K562 treated with DMSO at 1 percent for 4 hours (cell line): Measurements from ENCODE around the gene LSR. TPM values are rescaled to one million over a fixed set of nuclear protein-coding genes. Genes with fewer than 3 reads are reported as not detected.

ENCODE experiments used
- total RNA-seq: library from RNA; unstranded; fragments of 300-600 nt; gene quantifications from 2 replicates; pipeline ENCODE4 v1.2.3, GENCODE V29; 2022; ENCODE audit not compliant: insufficient read depth

LSR gene, protein sequence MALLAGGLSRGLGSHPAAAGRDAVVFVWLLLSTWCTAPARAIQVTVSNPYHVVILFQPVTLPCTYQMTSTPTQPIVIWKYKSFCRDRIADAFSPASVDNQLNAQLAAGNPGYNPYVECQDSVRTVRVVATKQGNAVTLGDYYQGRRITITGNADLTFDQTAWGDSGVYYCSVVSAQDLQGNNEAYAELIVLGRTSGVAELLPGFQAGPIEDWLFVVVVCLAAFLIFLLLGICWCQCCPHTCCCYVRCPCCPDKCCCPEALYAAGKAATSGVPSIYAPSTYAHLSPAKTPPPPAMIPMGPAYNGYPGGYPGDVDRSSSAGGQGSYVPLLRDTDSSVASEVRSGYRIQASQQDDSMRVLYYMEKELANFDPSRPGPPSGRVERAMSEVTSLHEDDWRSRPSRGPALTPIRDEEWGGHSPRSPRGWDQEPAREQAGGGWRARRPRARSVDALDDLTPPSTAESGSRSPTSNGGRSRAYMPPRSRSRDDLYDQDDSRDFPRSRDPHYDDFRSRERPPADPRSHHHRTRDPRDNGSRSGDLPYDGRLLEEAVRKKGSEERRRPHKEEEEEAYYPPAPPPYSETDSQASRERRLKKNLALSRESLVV
- total RNA-seq: 53.8 and 59.3 TPM in 2 replicates

GRCh38 chr19:35248310-35249145, at the start of gene LSR:
Gene LSR, plus strand, starts transcription at chr19:35249002. Its CDS starts 21 bp downstream, at chr19:35249023.

DNA sequence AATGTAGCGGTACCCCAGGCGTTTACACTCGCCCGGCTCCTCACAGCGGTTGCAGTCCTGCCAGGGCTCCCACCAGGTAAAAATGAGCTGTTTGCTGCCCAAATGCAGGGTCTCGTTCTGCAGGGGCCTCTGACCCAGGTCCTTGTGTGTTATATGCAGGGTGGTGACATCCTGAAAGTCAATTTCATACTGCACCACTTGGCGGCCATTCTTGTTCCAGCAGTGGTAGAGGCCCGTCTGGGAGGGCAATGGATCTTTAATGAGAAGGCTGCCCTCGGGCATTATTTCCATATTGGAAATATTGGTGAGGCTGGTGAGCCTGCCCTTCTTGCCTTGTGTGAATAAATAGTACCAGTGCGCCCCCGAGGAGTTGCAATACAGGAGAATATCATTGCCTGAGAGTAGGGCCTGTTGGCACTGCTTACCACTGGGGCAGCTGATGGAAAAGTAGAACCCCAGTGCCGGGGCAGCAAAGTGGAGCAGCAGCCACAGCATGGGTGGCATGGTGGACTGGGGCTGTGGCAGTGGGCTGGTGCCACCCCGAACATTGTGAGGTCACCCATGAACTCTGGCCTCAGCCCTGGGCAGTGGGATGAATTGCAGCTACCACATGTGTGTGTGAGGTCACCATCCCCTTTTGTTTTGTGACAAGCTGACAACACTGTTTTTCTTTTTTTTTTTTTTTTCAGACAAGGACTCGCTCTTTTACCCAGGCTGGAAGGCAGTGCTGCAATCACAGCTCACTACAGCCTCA, 20.4 kb upstream of the LSR start, which contains the start of gene FAM187B:
FAM187B (minus strand) TSS at position 563 of the 754 bp plus-strand sequence; CDS start at position 504, 59 bp downstream.

GRCh38 chr19:35268536-35269437, 20.0 kb downstream of the LSR start, which contains the start of gene USF2:
Gene USF2, plus strand, starts transcription at chr19:35268962. Its CDS starts 140 bp downstream, at chr19:35269102.

GRCh38 chr19:35291916-35292315, 43.1 kb downstream of the LSR start, which contains the start of gene MAG:
Gene MAG, plus strand, starts transcription at chr19:35292161. Its CDS starts 3,248 bp downstream, at chr19:35295409.

Other genes with a start within 250 kb of the LSR start
- 71.0 and 92.8 TPM in 2 replicates for gene GRAMD1A, start 248.7 kb upstream of the LSR start, total RNA-seq
- 4.4 and 5.1 TPM in 2 replicates for gene SCN1B, start 218.5 kb upstream of the LSR start, total RNA-seq
- 2.3 and 3.3 TPM in 2 replicates for gene HPN, start 207.3 kb upstream of the LSR start, total RNA-seq
- not detected in 2 replicates for gene FXYD3, start 133.2 kb upstream of the LSR start, total RNA-seq
- gene LGI4, start 113.9 kb upstream of the LSR start, total RNA-seq: 0.47 and 2.3 TPM in 2 replicates
- not detected in 2 replicates for gene FXYD1, start 110.2 kb upstream of the LSR start, total RNA-seq
- 2.7 TPM in 1 of 2 replicates, not detected in the other for gene FXYD7, start 105.7 kb upstream of the LSR start, total RNA-seq
- gene FXYD5, start 94.3 kb upstream of the LSR start, total RNA-seq: 333 and 372 TPM in 2 replicates
- not detected in 2 replicates for gene FAM187B, start 20.3 kb upstream of the LSR start, total RNA-seq
- gene USF2, start 20.0 kb downstream of the LSR start, total RNA-seq: 172 and 187 TPM in 2 replicates
- 3.5 and 5.3 TPM in 2 replicates for gene HAMP, start 33.5 kb downstream of the LSR start, total RNA-seq
- 0.54 and 1.9 TPM in 2 replicates for gene MAG, start 43.2 kb downstream of the LSR start, total RNA-seq
- 5.8 and 9.1 TPM in 2 replicates for gene CD22, start 80.2 kb downstream of the LSR start, total RNA-seq
- not detected in 2 replicates for gene FFAR1, start 98.9 kb downstream of the LSR start, total RNA-seq
- not detected in 2 replicates for gene FFAR3, start 109.5 kb downstream of the LSR start, total RNA-seq
- gene GPR42, start 122.1 kb downstream of the LSR start, total RNA-seq: not detected in 2 replicates
- not detected in 2 replicates for gene FFAR2, start 199.3 kb downstream of the LSR start, total RNA-seq
- gene KRTDAP, start 241.5 kb downstream of the LSR start, total RNA-seq: not detected in 2 replicates